ENCODE data around the gene PDE4B. TPM values are rescaled to one million over a fixed set of nuclear protein-coding genes. Genes with fewer than 3 reads are reported as not detected.

The PDE4B gene
- total RNA-seq, 4 donors from 2014 or later: 5.2 to 16.6 (median 9.6) TPM

- Histone ChIP-seq H3K36me3 (peaks cover 0 to 14% (median 0%) of the 10 kb centered on the region in 3 donors), H3K4me1 (peaks cover 0 to 48% (median 34%) of the 10 kb centered on the region in 4 donors), H3K27me3 (no peaks in the 10 kb centered on the region), H3K9me3 (no peaks in the 10 kb centered on the region), H3K4me3 (no peak overlapping the region), H3K27ac (peak overlapping the region in 3 of 4 donors; percentile 46 to 77 (median 53))
- TF ChIP-seq EP300 (IDR thresholded peaks at IDR 0.05): no peak
- no peak for TF ChIP-seq CTCF (IDR thresholded peaks at IDR 0.05)
- TF ChIP-seq POLR2A (IDR thresholded peaks at IDR 0.05): no peak
- DNase-seq (ENCODE audit: low spot score in 2 of 2): no peak
- WGBS, 2 donors: 78% methylated on average over 2 of the region's 2 CpGs
Measured at GRCh38 chr1:66374148-66374547, 581.5 kb downstream of the PDE4B start.

GRCh38 chr1:66374561-66375111, 581.9 kb downstream of the PDE4B start:
- H3K4me3 ChIP-seq: no peak overlapping the region
- no peak for TF ChIP-seq EP300 (IDR thresholded peaks at IDR 0.05)
- no peak for TF ChIP-seq CTCF (IDR thresholded peaks at IDR 0.05)
- no peak for TF ChIP-seq POLR2A (IDR thresholded peaks at IDR 0.05)
- H3K9me3 ChIP-seq: no peaks in the 10 kb centered on the region
- H3K36me3 ChIP-seq: peaks cover 0 to 11% (median 0%) of the 10 kb centered on the region in 3 donors
- no peak for DNase-seq (ENCODE audit: low spot score in 2 of 2)
- peaks cover 0 to 48% (median 34%) of the 10 kb centered on the region in 4 donors for H3K4me1 ChIP-seq
- no peaks in the 10 kb centered on the region for H3K27me3 ChIP-seq
- 21 to 30% methylated on average over 2 of the region's 2 CpGs for WGBS, 2 donors
- peak overlapping the region in 3 of 4 donors; percentile 46 to 77 (median 53) for H3K27ac ChIP-seq

- no peak for TF ChIP-seq CTCF (IDR thresholded peaks at IDR 0.05)
- TF ChIP-seq EP300 (IDR thresholded peaks at IDR 0.05): no peak
- TF ChIP-seq POLR2A (IDR thresholded peaks at IDR 0.05): no peak
- Histone ChIP-seq H3K27me3 (no peaks in the 10 kb centered on the region), H3K4me1 (peaks cover 0 to 48% (median 34%) of the 10 kb centered on the region in 4 donors), H3K27ac (peak overlapping the region in 3 of 4 donors; percentile 46 to 77 (median 53)), H3K9me3 (no peaks in the 10 kb centered on the region), H3K4me3 (no peak overlapping the region), H3K36me3 (peaks cover 0 to 11% (median 0%) of the 10 kb centered on the region in 3 donors)
- 27 to 43% methylated on average over 2 of the region's 2 CpGs for WGBS, 2 donors
- DNase-seq (ENCODE audit: low spot score in 2 of 2): no peak
Measured at GRCh38 chr1:66375125-66375524, 582.4 kb downstream of the PDE4B start.

GRCh38 chr1:66380452-66381212, 587.9 kb downstream of the PDE4B start:
- peaks cover 0 to 8% (median 4%) of the 10 kb centered on the region in 4 donors for H3K4me1 ChIP-seq
- TF ChIP-seq CTCF (IDR thresholded peaks at IDR 0.05) (no peak), POLR2A (IDR thresholded peaks at IDR 0.05) (no peak), EP300 (IDR thresholded peaks at IDR 0.05) (no peak)
- H3K36me3 ChIP-seq: no peaks in the 10 kb centered on the region
- H3K27me3 ChIP-seq: no peaks in the 10 kb centered on the region
- WGBS, 2 donors: 37 to 46% methylated on average over 3 of the region's 3 CpGs
- H3K27ac ChIP-seq: peak overlapping the region in 1 of 4 donors; percentile 11
- no peak overlapping the region for H3K4me3 ChIP-seq
- H3K9me3 ChIP-seq: no peaks in the 10 kb centered on the region
- DNase-seq (ENCODE audit: low spot score in 2 of 2): no peak
